ENCODE measurements around the gene PRR20E. TPM values are rescaled to one million over a fixed set of nuclear protein-coding genes. Genes with fewer than 3 reads are reported as not detected.
"Not testable (repeated sequence)": the region's sequence is repeated elsewhere in the genome, so short reads cannot be mapped to it uniquely, and the experiment has no call there.

PRR20E gene
- total and polyA plus RNA-seq, 9 of the 15 experiments (the other 6 are each of a cell fraction or from before 2014, with no cell fraction given), result not detected

GRCh38 chr13:57138988-57139387 lies 28.0 kb upstream of the PRR20E start:
- Histone ChIP-seq H3K4me3 (no peak overlapping the region), H3K4me1 (replicated peaks in 1 of 2; ENCODE audit: control insufficient read depth in 2 of 2, insufficient read depth in 2 of 2, low read length in 2 of 2) (no peaks in the 10 kb centered on the region), H3K36me3 (ENCODE audit: control insufficient read depth, insufficient read depth, low read length) (no peaks in the 10 kb centered on the region), H4K20me1 (replicated peaks; ENCODE audit: control insufficient read depth, insufficient read depth, low read length) (no peaks in the 10 kb centered on the region), H3K27ac (ENCODE audit: extremely low read depth, low read depth, low read length) (no peak overlapping the region), H3K9me1 (ENCODE audit: control insufficient read depth, insufficient read depth, low read length) (no peaks in the 10 kb centered on the region), H3K27me3 (ENCODE audit: control insufficient read depth in 2 of 2, insufficient read depth in 2 of 2, low read length in 2 of 2) (no peaks in the 10 kb centered on the region), H3K9me3 (replicated peaks; ENCODE audit: control insufficient read depth, insufficient read depth, low read depth, low read length) (no peaks in the 10 kb centered on the region), H2AFZ (ENCODE audit: low read depth, low read length) (no peak overlapping the region), H3K4me2 (ENCODE audit: insufficient read depth, low read length) (no peak overlapping the region), H3K9ac (ENCODE audit: insufficient read depth in 1 of 2, low read depth in 2 of 2, low read length in 2 of 2) (no peak overlapping the region), H3K79me2 (ENCODE audit: control insufficient read depth, insufficient read depth, low read length) (no peaks in the 10 kb centered on the region)
- POLR2A ChIA-PET, result no interaction called here
- CTCF ChIA-PET (ENCODE audit: low intra/inter-chr PET ratio), result no interaction called here
- TF ChIP-seq MTA2 (IDR thresholded peaks at IDR 0.05; ENCODE audit: low read depth), result no peak
- no peak for TF ChIP-seq ZNF586 (CRISPR knock-in tag; conservative IDR thresholded peaks at IDR 0.05)
- TF ChIP-seq PRPF4 (IDR thresholded peaks at IDR 0.05; ENCODE audit: insufficient read depth, low read depth, low read length, poor library complexity, severe bottlenecking), result no peak
- TF ChIP-seq ZNF561 (CRISPR knock-in tag; conservative IDR thresholded peaks at IDR 0.05), result no peak
- TF ChIP-seq, protein P1, sequence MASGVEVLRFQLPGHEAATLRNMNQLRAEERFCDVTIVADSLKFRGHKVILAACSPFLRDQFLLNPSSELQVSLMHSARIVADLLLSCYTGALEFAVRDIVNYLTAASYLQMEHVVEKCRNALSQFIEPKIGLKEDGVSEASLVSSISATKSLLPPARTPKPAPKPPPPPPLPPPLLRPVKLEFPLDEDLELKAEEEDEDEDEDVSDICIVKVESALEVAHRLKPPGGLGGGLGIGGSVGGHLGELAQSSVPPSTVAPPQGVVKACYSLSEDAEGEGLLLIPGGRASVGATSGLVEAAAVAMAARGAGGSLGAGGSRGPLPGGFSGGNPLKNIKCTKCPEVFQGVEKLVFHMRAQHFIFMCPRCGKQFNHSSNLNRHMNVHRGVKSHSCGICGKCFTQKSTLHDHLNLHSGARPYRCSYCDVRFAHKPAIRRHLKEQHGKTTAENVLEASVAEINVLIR (CRISPR knock-in tag; IDR thresholded peaks at IDR 0.05), result no peak
- TF ChIP-seq ZNF143 (CRISPR knock-in tag; IDR thresholded peaks at IDR 0.05), result no peak
- no peak for TF ChIP-seq RCOR1 (IDR thresholded peaks at IDR 0.05; ENCODE audit: borderline replicate concordance in 1 of 2, low read depth in 2 of 2, low read length in 2 of 2)
- no peak for TF ChIP-seq HDGF (IDR thresholded peaks at IDR 0.05)
- TF ChIP-seq, protein P2, sequence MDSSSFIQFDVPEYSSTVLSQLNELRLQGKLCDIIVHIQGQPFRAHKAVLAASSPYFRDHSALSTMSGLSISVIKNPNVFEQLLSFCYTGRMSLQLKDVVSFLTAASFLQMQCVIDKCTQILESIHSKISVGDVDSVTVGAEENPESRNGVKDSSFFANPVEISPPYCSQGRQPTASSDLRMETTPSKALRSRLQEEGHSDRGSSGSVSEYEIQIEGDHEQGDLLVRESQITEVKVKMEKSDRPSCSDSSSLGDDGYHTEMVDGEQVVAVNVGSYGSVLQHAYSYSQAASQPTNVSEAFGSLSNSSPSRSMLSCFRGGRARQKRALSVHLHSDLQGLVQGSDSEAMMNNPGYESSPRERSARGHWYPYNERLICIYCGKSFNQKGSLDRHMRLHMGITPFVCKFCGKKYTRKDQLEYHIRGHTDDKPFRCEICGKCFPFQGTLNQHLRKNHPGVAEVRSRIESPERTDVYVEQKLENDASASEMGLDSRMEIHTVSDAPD (CRISPR knock-in tag; IDR thresholded peaks at IDR 0.05), result no peak
- no peak for TF ChIP-seq RUNX1 (IDR thresholded peaks at IDR 0.05; ENCODE audit: low read depth)
- TF ChIP-seq, protein P3, sequence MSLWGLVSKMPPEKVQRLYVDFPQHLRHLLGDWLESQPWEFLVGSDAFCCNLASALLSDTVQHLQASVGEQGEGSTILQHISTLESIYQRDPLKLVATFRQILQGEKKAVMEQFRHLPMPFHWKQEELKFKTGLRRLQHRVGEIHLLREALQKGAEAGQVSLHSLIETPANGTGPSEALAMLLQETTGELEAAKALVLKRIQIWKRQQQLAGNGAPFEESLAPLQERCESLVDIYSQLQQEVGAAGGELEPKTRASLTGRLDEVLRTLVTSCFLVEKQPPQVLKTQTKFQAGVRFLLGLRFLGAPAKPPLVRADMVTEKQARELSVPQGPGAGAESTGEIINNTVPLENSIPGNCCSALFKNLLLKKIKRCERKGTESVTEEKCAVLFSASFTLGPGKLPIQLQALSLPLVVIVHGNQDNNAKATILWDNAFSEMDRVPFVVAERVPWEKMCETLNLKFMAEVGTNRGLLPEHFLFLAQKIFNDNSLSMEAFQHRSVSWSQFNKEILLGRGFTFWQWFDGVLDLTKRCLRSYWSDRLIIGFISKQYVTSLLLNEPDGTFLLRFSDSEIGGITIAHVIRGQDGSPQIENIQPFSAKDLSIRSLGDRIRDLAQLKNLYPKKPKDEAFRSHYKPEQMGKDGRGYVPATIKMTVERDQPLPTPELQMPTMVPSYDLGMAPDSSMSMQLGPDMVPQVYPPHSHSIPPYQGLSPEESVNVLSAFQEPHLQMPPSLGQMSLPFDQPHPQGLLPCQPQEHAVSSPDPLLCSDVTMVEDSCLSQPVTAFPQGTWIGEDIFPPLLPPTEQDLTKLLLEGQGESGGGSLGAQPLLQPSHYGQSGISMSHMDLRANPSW (CRISPR knock-in tag; IDR thresholded peaks at IDR 0.05), result no peak
- TF ChIP-seq PRMT5 (CRISPR knock-in tag; IDR thresholded peaks at IDR 0.05), result no peak
- no peak for TF ChIP-seq ZNF431 (CRISPR knock-in tag; IDR thresholded peaks at IDR 0.05)
- WGBS (ENCODE audit: insufficient coverage, low coverage, missing lambda C conversion rate), result 0% methylated on average over 5 of the region's 5 CpGs
- in situ Hi-C loops (cut with MboI), result no loop called here
- FAIRE-seq, result no peak
- BruUV-seq (replicated peaks), result no TSS peak
- intact Hi-C loops (cut with micrococcal nuclease), result no loop called here
- DNase-seq (ENCODE audit: extremely low read depth in 1 of 4, low spot score in 3 of 4), result no peak
- ATAC-seq, result no peak

DNA sequence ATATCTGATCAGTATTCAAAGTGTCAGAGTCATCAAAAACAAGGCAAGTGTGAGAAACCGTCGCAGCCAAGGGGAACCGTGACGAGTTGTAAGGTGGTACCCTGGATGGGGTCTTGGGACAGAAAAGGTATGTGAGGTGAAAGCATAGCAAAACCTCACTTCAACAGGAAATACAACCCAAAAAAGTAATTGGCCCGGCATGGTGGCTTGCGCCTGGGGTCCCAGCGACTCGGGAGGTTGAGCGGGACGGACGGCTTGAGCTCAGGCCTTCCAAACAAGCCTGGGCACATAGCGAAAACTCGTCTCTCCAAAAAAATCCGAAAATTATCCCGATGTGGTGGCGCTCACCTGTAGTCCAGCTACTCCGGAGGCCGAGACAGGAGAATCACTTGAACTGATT lies 27.2 kb upstream of the PRR20E start:
- intact Hi-C loops (cut with micrococcal nuclease); POLR2A ChIA-PET; H2AFZ ChIP-seq (ENCODE audit: low read depth, low read length); in situ Hi-C loops (cut with MboI); H3K9ac ChIP-seq (ENCODE audit: insufficient read depth in 1 of 2, low read depth in 2 of 2, low read length in 2 of 2); H3K27me3 ChIP-seq (ENCODE audit: control insufficient read depth in 2 of 2, insufficient read depth in 2 of 2, low read length in 2 of 2); DNase-seq (ENCODE audit: extremely low read depth in 1 of 4, low spot score in 3 of 4); ATAC-seq; BruUV-seq (replicated peaks); H4K20me1 ChIP-seq (replicated peaks; ENCODE audit: control insufficient read depth, insufficient read depth, low read length); H3K9me1 ChIP-seq (ENCODE audit: control insufficient read depth, insufficient read depth, low read length); H3K27ac ChIP-seq (ENCODE audit: extremely low read depth, low read depth, low read length); CTCF ChIA-PET (ENCODE audit: low intra/inter-chr PET ratio); H3K36me3 ChIP-seq (ENCODE audit: control insufficient read depth, insufficient read depth, low read length); H3K4me2 ChIP-seq (ENCODE audit: insufficient read depth, low read length); H3K79me2 ChIP-seq (ENCODE audit: control insufficient read depth, insufficient read depth, low read length); H3K9me3 ChIP-seq (replicated peaks; ENCODE audit: control insufficient read depth, insufficient read depth, low read depth, low read length); FAIRE-seq; H3K4me3 ChIP-seq; H3K4me1 ChIP-seq (replicated peaks in 1 of 2; ENCODE audit: control insufficient read depth in 2 of 2, insufficient read depth in 2 of 2, low read length in 2 of 2): not testable (repeated sequence)
- WGBS (ENCODE audit: insufficient coverage, low coverage, missing lambda C conversion rate), result no CpG with 5 or more reads among the region's 18 CpGs

Data from K562 (cell line).